HL-60 (cell line): ENCODE results near the gene HPSE2.

Experiments used
- DNase-seq, 2 experiments: peaks; one replicate each; pipeline ENCODE4 v3.0.0-alpha.2; 2010 to 2020; ENCODE audit warnings: low read depth in 1 of 2, low spot score in 1 of 2
- H3K27ac ChIP-seq: fragments of 250-450 bp; sonication (Bioruptor Pico); replicated peaks from 2 replicates; pipeline ENCODE4 v1.5.1; 2020; ENCODE audit warnings: mild to moderate bottlenecking, moderate library complexity
- H3K27me3 ChIP-seq: fragments of 250-450 bp; sonication (Bioruptor Pico); 2 replicates; pipeline ENCODE4 v1.5.1; 2021; ENCODE audit warnings: mild to moderate bottlenecking, moderate library complexity; ENCODE audit not compliant: insufficient read depth, poor library complexity, severe bottlenecking
- H3K4me3 ChIP-seq: replicated peaks from 2 replicates; pipeline ENCODE4 v1.5.1; 2011; ENCODE audit warnings: mild to moderate bottlenecking, control low read depth, low read length; ENCODE audit not compliant: insufficient read depth
- GABPA ChIP-seq: IDR thresholded peaks from 2 replicates; pipeline ENCODE4 v1.6.1; 2012; ENCODE audit warnings: low read depth
- POLR2AphosphoS5 ChIP-seq: IDR thresholded peaks from 2 replicates; pipeline ENCODE4 v1.6.1; 2012; ENCODE audit warnings: low read depth
- SPI1 ChIP-seq: IDR thresholded peaks from 2 replicates; pipeline ENCODE4 v1.6.1; 2012; ENCODE audit warnings: low read depth, mild to moderate bottlenecking, borderline replicate concordance
- TF ChIP-seq, protein P1 (sequence below): IDR thresholded peaks from 2 replicates; pipeline ENCODE4 v1.6.1; 2012; ENCODE audit warnings: low read depth; ENCODE audit not compliant: insufficient replicate concordance
- TF ChIP-seq, protein P2 (sequence below): IDR thresholded peaks from one replicate; pipeline ENCODE4 v1.5.1; 2011; ENCODE audit warnings: low read length, control low read depth, inconsistent platforms; ENCODE audit not compliant: insufficient read depth

HPSE2 gene

DNA sequence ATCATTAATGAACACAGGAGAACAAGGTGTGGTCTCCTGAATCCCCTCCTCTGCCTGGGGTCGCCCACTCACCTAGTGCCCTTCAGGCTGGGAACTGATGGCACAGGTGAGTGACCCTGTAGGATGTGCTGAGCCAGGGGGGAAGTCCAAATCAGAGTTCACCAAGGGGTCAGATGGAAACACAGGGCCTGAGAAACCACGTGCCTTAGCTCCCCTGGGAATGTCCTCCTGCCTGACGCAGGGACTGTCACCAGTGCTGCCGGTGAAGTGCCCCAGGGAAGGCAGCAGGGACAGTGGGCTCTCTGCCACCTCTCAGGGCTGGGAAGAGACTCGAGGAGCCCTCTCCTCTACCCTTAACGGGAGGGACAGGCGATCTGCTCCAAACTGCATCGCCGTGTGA is 814.9 kb downstream of the HPSE2 start:
- Histone ChIP-seq H3K27me3 (no peaks in the 10 kb centered on the region), H3K4me3 (no peak overlapping the region), H3K27ac (no peak overlapping the region)
- DNase-seq, result no peak
- TF ChIP-seq, protein P1, sequence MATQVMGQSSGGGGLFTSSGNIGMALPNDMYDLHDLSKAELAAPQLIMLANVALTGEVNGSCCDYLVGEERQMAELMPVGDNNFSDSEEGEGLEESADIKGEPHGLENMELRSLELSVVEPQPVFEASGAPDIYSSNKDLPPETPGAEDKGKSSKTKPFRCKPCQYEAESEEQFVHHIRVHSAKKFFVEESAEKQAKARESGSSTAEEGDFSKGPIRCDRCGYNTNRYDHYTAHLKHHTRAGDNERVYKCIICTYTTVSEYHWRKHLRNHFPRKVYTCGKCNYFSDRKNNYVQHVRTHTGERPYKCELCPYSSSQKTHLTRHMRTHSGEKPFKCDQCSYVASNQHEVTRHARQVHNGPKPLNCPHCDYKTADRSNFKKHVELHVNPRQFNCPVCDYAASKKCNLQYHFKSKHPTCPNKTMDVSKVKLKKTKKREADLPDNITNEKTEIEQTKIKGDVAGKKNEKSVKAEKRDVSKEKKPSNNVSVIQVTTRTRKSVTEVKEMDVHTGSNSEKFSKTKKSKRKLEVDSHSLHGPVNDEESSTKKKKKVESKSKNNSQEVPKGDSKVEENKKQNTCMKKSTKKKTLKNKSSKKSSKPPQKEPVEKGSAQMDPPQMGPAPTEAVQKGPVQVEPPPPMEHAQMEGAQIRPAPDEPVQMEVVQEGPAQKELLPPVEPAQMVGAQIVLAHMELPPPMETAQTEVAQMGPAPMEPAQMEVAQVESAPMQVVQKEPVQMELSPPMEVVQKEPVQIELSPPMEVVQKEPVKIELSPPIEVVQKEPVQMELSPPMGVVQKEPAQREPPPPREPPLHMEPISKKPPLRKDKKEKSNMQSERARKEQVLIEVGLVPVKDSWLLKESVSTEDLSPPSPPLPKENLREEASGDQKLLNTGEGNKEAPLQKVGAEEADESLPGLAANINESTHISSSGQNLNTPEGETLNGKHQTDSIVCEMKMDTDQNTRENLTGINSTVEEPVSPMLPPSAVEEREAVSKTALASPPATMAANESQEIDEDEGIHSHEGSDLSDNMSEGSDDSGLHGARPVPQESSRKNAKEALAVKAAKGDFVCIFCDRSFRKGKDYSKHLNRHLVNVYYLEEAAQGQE, result no peak
- no peak for TF ChIP-seq GABPA
- TF ChIP-seq POLR2AphosphoS5, result no peak
- TF ChIP-seq, protein P2, sequence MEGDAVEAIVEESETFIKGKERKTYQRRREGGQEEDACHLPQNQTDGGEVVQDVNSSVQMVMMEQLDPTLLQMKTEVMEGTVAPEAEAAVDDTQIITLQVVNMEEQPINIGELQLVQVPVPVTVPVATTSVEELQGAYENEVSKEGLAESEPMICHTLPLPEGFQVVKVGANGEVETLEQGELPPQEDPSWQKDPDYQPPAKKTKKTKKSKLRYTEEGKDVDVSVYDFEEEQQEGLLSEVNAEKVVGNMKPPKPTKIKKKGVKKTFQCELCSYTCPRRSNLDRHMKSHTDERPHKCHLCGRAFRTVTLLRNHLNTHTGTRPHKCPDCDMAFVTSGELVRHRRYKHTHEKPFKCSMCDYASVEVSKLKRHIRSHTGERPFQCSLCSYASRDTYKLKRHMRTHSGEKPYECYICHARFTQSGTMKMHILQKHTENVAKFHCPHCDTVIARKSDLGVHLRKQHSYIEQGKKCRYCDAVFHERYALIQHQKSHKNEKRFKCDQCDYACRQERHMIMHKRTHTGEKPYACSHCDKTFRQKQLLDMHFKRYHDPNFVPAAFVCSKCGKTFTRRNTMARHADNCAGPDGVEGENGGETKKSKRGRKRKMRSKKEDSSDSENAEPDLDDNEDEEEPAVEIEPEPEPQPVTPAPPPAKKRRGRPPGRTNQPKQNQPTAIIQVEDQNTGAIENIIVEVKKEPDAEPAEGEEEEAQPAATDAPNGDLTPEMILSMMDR, result no peak
- no peak for TF ChIP-seq SPI1

DNA sequence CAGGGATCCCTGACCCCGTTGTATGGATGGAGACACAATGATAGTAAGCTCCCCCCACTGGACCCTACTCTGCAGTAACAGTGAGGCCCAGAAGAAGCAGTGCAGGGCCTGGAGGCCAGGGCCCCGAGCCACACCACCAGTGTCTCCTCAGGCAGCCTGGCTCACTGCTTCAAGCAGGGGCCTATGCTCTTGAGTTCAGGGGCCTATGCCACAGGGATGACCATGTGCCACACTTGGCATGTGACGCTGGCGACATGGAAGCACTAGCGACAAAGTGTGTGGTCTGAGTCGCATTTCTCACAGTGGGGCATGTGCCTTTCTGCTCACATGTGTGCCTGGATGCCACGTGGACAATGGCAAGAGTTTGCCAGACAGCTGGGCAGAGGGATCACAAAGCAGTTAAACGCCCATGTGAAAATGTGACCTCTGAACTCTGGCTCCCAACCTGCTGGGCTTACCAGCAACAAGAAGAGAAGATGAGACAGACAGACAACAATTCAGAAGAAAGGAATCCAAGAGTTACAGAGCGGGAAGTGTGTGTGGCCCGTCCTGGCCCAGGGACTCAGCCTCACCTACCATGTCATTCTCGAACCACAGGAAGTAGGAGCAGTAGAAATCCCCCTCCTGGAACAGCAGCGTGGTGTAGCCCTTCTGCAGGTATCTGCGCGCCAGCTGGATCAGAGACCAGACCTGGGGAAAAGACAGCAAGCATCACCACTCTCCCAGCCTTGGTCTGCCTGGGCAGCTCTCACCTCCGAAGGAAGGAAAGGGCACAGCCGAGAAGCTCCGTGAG is 816.0 kb downstream of the HPSE2 start:
- H3K27me3 ChIP-seq, result no peaks in the 10 kb centered on the region
- DNase-seq, result no peak
- TF ChIP-seq POLR2AphosphoS5 (no peak), GABPA (no peak), SPI1 (no peak)
- TF ChIP-seq, protein P2, result no peak
- TF ChIP-seq, protein P1, result no peak
- no peak overlapping the region for H3K4me3 ChIP-seq
- H3K27ac ChIP-seq, result no peak overlapping the region

DNA sequence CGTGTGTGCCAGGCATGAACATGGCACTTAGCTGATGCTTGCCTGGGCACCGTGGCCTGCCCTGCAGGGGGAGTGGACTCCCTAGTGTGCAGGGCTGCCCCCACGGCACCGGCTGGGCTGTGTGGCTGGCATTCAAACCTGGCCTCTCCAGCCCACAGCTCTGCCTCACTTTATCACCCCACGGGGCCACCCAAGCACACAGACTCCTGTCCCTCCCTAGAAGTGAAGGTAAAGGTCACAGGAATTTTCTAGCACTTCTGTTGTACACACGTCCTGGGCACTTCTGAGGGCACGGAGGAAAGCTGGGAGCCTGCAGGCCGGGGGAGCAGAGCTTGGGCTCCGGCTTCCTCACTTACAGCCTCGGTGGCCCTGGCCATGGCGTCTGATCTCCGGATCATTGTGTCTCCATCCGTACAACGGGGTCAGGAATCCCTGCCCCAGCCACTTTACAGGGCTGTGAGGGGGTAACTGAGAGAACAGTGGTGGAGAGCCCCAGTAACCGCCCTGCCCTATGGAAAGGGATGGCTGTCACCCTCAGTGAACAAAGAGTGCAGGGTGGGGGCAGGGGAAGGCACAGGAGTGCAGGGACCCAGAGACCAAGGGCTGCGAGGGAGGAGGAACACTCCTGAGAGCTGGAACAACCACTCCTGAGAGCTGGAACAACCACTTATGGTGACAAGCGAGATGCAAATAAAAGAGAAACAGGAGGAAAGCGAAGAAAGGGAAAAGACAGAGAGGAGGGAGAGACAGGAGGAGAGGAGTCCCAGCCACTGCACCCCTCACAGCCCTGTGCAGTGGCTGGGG is 816.8 kb downstream of the HPSE2 start:
- DNase-seq, result no peak
- no peak overlapping the region for H3K27ac ChIP-seq
- H3K4me3 ChIP-seq, result no peak overlapping the region
- TF ChIP-seq POLR2AphosphoS5, result no peak
- no peaks in the 10 kb centered on the region for H3K27me3 ChIP-seq

DNA sequence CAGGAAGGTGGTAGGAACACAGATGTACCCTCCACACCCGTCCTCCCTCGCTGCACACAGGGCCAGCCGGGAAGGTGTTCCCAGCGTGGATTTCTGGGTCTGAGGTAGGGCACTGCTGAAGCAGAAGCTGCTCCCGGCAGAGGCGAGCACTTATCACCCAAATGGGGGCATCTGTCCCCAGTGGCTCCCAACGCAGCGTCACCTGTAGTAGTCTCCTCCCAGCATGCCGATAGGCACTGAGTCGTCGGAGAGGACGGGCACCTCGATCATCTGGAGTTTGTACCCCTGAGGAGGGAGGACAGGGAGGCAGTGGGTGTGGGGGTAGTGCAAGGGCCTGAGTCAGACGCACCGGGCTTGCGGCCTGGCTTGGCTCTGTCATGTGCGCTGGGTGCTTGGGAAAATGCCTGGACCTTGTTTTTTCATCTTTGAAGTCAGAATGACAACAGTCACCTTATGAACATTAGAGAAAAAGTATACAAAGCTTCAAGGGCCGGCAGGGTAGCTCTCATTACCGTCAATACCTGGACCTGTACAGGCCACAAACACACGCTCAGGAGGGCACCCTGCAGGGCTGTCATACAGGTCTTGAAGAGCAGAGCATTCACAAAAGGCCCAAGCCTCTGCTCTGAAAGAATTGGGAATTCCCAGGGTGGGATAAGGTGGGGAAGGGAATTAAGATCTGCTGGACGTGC is 817.5 kb downstream of the HPSE2 start:
- no peak for TF ChIP-seq SPI1
- TF ChIP-seq, protein P1, result no peak
- no peak for TF ChIP-seq GABPA
- DNase-seq, result no peak
- no peak overlapping the region for H3K4me3 ChIP-seq
- no peaks in the 10 kb centered on the region for H3K27me3 ChIP-seq
- no peak overlapping the region for H3K27ac ChIP-seq
